Measurements from ENCODE around the gene UEVLD. TPM values are rescaled to one million over a fixed set of nuclear protein-coding genes. Genes with fewer than 3 reads are reported as not detected.

Gene UEVLD
- polyA plus RNA-seq, 1 donor (not counting 4 experiments of a cell fraction or from before 2014, with no cell fraction given) = 34.2 TPM

GRCh38 chr11:18523084-18523483 lies 65.5 kb downstream of the UEVLD start:
- no peaks in the 10 kb centered on the region for H3K9me1 ChIP-seq (ENCODE audit: control insufficient read depth, extremely low read depth, insufficient read depth, low read length)
- no peak overlapping the region for H2AFZ ChIP-seq (ENCODE audit: control insufficient read depth, low read length)
- H3K27ac ChIP-seq (ENCODE audit: control insufficient read depth, insufficient read depth, low read length) = peak overlapping the region; percentile 6
- H3K9me3 ChIP-seq (ENCODE audit: control insufficient read depth, low read depth, low read length) = no peaks in the 10 kb centered on the region
- dilution Hi-C loops (cut with MboI; ENCODE audit: extremely low pct_ligation_motif_present, low sequenced_read_pairs) = no loop called here
- H3K4me2 ChIP-seq (ENCODE audit: control insufficient read depth, extremely low read depth, insufficient read depth, low read depth, low read length) = no peak overlapping the region
- H3K4me1 ChIP-seq (ENCODE audit: control insufficient read depth, extremely low read depth, insufficient read depth, low read length) = peaks cover 10% of the 10 kb centered on the region
- H4K20me1 ChIP-seq (ENCODE audit: control insufficient read depth, extremely low read depth, insufficient read depth, low read length) = no peaks in the 10 kb centered on the region
- FAIRE-seq (no peak), DNase-seq (ENCODE audit: low read depth, low spot score) (no peak)
- no peak overlapping the region for H3K4me3 ChIP-seq (ENCODE audit: control insufficient read depth in 2 of 3, extremely low read depth in 1 of 3, insufficient read depth in 2 of 3, low read depth in 1 of 3, low read length in 3 of 3)
- TF ChIP-seq EZH2 (IDR thresholded peaks at IDR 0.05; ENCODE audit: low read length) (no peak), CTCF (optimal IDR thresholded peaks at IDR 0.05 in 1 of 3, IDR thresholded peaks at IDR 0.05 in 1 of 3, conservative IDR thresholded peaks at IDR 0.05 in 1 of 3; ENCODE audit: extremely low read depth in 1 of 3, insufficient read depth in 2 of 3, low read length in 3 of 3) (no peak)
- no peaks in the 10 kb centered on the region for H3K27me3 ChIP-seq (ENCODE audit: control insufficient read depth, extremely low read depth, insufficient read depth, low read length)
- H3K79me2 ChIP-seq (ENCODE audit: control insufficient read depth, insufficient read depth, low read length) = peaks cover 52% of the 10 kb centered on the region
- H3K9ac ChIP-seq (ENCODE audit: control insufficient read depth, extremely low read depth, insufficient read depth, low read length) = no peak overlapping the region
- H3K36me3 ChIP-seq (ENCODE audit: control insufficient read depth in 2 of 2, extremely low read depth in 1 of 2, insufficient read depth in 2 of 2, low read length in 2 of 2) = peaks cover 1 to 2% of the 10 kb centered on the region in 2 experiments

DNA sequence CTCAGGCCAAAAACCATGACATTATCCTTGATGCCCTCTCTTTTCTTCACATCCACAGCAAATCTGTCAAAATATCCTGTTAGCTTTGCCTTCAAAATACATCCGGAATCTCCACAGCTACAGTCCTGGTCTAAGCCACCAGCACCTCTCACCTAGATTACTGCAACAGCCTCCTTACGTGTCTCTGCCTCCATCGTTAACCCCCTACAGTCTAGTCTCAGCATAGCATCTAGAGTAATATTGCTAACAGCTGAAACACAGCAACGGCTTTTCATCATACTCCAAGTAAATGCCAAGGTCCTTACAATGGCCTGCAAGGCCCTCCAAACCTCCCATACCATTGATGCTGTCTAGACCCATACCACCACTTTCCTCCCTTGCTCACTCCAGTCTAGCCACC lies 66.1 kb downstream of the UEVLD start:
- Histone ChIP-seq H3K9me1 (ENCODE audit: control insufficient read depth, extremely low read depth, insufficient read depth, low read length) (no peaks in the 10 kb centered on the region), H3K9ac (ENCODE audit: control insufficient read depth, extremely low read depth, insufficient read depth, low read length) (no peak overlapping the region), H2AFZ (ENCODE audit: control insufficient read depth, low read length) (no peak overlapping the region), H3K4me3 (ENCODE audit: control insufficient read depth in 2 of 3, extremely low read depth in 1 of 3, insufficient read depth in 2 of 3, low read depth in 1 of 3, low read length in 3 of 3) (no peak overlapping the region), H4K20me1 (ENCODE audit: control insufficient read depth, extremely low read depth, insufficient read depth, low read length) (no peaks in the 10 kb centered on the region), H3K27me3 (ENCODE audit: control insufficient read depth, extremely low read depth, insufficient read depth, low read length) (no peaks in the 10 kb centered on the region), H3K4me1 (ENCODE audit: control insufficient read depth, extremely low read depth, insufficient read depth, low read length) (peaks cover 5% of the 10 kb centered on the region), H3K36me3 (ENCODE audit: control insufficient read depth in 2 of 2, extremely low read depth in 1 of 2, insufficient read depth in 2 of 2, low read length in 2 of 2) (peaks cover 2 to 3% of the 10 kb centered on the region in 2 experiments), H3K79me2 (ENCODE audit: control insufficient read depth, insufficient read depth, low read length) (peaks cover 48% of the 10 kb centered on the region), H3K27ac (ENCODE audit: control insufficient read depth, insufficient read depth, low read length) (peak overlapping the region; percentile 6), H3K9me3 (ENCODE audit: control insufficient read depth, low read depth, low read length) (no peaks in the 10 kb centered on the region), H3K4me2 (ENCODE audit: control insufficient read depth, extremely low read depth, insufficient read depth, low read depth, low read length) (no peak overlapping the region)
- FAIRE-seq = no peak
- peak in 1 of 3 experiments; percentile 30 for TF ChIP-seq CTCF (optimal IDR thresholded peaks at IDR 0.05 in 1 of 3, IDR thresholded peaks at IDR 0.05 in 1 of 3, conservative IDR thresholded peaks at IDR 0.05 in 1 of 3; ENCODE audit: extremely low read depth in 1 of 3, insufficient read depth in 2 of 3, low read length in 3 of 3)
- no peak for TF ChIP-seq EZH2 (IDR thresholded peaks at IDR 0.05; ENCODE audit: low read length)
- dilution Hi-C loops (cut with MboI; ENCODE audit: extremely low pct_ligation_motif_present, low sequenced_read_pairs) = no loop called here
- no peak for DNase-seq (ENCODE audit: low read depth, low spot score)

All from keratinocyte (primary cell).